LoVo (cell line): ENCODE data around the gene HMGCL.
"Not testable (repeated sequence)": the region's sequence is repeated elsewhere in the genome, so short reads cannot be mapped to it uniquely, and the experiment has no call there.

ENCODE experiments used
- DNase-seq: peaks from one replicate; pipeline ENCODE4 v3.0.0-alpha.2; 2016; ENCODE audit warnings: low spot score

Gene HMGCL

DNA sequence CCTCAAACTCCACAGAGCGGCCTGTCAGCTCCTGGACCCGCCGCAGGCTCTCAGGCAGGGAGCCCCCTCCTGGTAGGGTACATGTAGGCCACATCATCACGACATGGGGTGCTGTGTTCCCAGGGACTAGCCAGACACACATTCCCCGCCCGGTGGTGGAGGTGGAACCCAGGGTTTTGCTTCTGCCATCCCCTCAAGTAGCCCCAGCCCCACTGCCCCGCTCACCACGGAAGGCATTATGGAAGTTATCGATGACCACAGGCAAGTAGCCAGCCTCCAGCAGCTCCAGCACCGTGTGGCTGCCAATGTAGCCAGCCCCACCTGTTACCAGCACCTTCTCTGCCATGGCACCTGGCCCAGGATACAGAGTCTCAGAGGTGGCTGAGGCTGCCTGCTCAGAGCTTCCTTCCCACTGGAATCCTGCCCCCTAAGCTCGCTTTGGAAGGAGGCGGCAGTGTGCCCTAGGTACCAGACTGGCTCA, 26.5 kb downstream of the HMGCL start:
- no peak for DNase-seq

DNA sequence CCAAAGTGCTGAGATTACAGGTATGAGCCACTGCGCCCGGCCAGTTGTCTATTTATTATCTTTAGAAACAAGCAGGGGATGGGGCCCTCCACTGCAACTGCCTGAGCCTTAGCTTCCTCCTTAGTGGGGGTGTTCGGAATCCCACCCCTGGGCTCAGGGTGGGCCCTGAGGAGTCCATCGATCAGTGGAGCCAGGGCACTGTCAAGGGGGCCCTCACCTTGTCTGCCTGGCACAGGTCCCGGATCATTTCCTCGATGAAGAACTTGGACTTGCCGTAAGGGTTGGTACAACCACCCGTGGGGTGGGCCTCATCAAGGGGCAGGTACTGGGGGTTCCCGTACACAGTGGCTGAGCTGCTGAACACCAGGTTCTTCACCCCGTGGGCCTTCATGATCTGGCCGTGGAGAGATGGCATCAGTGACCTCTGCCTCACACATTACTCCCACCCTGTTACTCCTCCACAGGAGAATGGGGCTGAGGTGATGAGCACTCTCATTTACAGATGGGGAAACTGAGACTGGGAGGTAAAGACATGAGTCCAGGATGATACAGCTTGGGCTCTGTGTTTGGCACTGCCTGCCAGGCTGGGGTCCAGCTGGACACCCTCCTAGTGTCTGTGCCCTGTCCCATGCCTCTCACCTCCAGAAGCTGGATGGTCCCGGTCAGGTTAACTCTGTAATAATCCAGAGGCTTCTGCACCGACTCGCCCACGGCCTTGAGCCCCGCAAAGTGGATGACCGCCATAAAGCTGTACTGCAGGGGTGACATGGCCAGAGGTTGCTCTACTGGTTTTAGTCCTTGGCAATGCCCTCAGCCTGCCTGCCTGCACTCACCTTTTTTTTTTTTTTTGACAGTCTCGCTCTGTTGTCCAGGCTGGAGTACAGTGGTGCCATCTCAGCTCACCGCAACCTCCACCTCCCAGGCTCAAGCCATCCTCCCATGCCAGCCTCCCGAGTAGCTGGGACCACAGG, 27.5 kb downstream of the HMGCL start:
- DNase-seq: no peak

DNA sequence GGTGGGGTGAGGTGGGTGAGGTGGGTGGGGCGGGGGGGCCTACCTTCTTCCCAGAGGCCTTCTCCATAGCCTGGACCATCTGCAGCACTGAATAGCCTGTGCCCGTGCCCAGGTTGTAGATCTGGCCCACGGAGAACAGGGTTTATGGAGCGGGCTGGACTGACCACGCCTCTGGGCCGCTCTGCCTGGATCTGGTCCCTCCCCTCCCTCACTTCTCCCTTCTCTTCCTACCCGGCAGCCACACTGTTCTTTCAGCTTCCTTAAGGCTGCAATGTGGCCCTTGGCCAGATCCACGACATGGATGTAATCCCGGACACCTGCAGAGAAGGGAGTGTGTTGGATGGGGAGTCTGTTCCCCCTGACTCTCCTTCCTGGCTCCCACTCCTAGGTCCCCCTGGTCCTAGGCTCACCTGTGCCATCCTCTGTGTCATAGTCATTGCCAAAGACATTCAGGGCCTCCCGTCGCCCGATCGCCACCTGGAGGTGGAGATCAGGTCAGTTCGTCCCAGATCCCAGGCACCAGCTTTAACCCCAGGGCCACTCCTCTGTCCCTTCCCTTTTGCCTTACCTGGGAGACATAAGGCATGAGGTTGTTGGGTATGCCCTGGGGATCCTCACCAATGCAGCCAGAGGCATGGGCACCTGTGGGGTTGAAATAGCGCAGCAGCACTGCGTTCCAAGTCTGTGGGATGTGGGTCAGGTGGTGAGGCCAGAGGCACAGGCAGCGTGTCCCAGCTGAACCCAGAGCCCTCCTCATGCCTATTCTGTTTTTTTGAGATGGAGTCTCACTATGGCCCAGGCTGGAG, 28.6 kb downstream of the HMGCL start:
- no peak for DNase-seq

DNA sequence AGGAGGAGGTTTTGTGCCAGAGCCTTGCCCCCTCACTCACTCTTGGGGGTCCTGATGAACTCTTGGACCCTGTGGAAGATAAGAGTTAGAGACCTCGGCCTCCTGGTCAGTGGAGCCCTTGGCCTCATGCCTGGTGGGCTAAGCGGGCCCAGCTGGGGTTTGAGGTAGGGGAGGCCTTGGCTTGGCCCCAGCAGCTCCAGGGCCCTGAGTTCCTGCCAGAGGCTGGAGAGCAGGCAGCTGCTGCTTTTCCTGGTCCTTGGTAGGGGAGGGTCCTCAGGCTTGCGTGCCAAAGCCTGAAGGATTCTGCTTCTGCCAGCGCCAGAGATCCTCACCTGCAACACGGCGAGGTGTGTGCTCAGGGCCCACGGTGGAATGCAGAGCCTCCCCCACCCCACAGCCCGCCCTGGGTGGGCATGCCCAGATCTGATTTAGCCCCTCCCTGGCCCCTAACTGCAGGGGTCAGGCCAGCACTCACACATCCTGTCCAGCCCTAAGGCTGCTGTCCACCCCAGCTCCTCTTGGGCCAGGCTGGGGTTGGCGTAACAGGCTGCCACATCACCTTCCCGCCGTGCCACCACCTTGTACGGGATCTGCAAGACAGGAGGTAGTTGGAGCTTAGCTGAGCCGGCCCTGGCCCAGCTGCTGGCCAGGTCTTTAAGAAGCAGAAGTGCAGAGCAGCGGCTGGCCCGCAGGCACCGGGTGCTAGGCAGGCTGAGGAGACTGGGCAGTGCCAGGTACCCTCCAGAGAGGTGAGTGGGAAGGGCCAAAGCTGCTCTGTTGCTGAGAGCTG, 29.4 kb downstream of the HMGCL start:
- no peak for DNase-seq

DNA sequence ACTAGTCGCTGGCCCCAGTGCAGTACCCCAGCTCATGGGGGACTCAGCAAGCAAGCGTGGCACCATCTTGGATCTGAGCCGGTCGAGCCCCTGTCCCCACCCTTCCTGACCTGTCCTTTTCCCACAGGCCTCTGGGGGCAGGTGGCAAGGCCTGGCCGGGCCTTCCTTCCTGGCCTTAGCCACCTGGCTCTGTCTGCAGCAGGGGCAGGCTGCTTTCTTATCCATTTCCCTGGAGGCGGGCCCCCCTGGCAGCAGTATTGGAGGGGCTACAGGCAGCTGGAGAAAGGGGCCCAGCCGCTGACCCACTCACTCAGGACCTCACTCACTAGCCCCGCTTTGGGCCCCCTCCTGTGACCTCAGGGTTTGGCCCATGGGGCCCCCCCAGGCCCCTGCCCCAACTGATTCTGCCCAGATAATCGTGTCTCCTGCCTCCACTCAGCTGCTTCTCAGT, 30.5 kb downstream of the HMGCL start:
- DNase-seq: not testable (repeated sequence)

DNA sequence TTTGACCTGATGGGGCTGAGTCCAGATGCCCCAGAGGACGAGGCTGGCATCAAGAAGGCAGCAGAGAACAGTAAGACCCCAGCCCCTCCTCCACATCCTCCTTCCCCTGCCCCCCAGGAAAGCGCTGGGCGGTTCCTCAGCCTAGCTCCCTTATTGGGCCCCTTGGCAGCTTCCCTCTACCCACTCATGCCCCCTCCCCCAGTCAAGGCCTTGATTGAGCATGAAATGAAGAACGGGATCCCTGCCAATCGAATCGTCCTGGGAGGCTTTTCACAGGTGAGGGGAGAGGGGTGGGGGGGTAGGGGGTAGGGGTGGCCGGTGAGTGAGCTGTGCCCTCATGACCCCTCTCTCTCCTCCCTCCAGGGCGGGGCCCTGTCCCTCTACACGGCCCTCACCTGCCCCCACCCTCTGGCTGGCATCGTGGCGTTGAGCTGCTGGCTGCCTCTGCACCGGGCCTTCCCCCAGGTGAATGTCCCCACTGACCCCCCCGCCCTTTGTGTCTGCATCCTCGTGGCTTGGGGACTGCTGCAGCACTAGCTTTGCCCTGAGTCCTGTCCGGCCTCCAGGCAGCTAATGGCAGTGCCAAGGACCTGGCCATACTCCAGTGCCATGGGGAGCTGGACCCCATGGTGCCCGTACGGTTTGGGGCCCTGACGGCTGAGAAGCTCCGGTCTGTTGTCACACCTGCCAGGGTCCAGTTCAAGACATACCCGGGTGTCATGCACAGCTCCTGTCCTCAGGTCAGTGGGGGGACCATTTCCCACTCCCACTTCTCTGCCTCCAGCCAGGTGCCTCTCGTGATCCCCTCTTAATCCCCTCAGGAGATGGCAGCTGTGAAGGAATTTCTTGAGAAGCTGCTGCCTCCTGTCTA, 31.1 kb downstream of the HMGCL start:
- DNase-seq: no peak

DNA sequence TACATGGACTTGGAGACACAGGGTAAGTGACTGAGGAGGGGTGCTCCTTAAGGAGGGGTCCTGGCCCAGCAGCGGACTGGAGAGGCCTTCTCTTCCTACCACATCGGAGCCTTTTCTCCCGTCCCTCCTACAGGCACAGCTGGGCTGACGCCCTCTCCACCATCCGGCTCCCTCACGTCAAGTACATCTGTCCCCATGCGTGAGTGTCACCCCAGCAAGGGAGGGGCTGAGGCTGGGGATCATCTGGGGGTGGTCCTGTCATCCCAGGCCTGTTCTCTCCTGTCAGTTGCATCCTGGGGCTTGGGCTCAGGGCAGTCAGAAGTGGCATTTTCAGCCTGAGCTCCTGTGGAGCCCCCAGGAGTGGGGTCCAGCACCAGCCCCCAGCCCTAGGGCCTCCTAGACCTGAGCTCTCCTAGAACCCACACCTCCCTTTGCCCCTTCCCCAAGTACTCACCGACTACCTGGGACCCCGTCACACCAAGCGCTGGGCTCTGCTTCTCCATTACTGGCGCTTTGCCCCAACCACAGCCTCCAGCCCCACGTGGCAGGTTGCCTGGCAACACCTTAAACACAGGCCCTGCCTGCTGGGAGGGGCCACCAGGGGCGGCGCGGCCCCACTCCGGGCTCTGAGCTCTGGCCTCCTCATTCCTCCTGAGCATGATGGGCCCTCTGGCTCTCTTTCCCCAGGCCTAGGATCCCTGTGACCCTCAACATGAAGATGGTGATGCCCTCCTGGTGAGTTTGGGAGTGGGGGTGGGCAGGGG, 32.0 kb downstream of the HMGCL start:
- no peak for DNase-seq

DNA sequence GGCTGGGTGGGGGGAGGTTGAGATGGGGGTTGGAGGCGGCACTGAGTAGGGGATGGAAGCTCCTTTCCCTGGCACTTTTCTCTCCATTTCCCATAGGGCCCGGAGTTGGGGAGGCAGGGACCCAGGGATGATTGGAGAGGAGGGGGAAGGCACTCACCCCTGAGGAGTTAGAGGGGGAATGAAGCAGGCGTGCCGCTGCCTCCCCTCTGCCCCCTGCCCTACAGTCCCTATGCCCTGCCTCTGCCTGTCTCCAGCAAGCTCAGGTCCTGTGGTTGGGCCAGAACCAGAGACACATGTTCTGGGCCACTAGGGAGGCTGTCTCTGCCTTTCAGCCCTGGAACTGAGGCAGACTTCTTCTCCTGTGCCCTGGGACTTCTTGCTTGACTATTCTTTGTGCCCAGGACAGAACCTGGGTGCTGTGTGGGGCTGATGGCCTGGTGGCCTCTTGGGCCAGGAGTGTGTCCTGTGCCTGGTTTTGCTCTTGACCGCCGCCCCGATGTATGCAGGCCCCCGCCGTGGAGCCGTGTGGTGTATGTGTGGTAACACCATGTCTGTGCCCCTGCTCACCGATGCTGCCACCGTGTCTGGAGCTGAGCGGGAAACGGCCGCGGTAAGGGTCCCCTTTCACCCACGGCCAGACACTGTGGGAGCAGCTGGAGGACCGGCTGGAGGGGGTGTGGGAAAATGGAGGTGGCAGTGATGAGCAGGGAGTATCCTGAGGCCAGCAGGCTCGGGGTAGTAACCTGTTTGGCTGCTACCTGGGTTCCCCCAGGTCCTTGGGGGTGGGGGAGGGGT, 32.9 kb downstream of the HMGCL start:
- DNase-seq: no peak

DNA sequence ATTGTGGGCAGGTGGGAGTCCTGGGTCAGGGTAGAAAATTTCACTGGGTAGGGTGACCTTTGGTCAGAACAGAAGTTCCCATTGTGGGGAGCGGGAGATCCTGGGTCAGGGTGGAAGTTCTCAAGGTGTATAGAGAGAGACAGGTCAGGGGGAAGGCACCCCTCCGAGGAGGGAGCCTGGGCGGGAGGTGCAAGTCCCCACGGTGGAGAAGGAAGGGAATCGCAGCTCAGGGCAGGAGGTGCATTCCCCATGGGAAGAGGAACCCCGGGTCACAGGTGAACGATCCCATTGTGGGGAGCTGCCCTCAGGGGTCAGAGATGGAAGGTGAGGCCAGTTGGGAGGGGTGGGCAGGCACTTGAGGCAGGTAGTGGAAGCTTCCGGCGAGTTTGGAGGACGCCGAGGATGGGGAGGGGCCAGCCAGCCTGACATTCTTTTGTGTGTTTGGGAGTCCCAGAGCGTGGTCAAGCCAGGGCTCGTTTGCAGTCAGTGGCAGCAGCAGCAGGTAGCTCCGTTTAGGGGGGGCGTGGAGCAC, 33.6 kb downstream of the HMGCL start:
- DNase-seq: peak; percentile 53

DNA sequence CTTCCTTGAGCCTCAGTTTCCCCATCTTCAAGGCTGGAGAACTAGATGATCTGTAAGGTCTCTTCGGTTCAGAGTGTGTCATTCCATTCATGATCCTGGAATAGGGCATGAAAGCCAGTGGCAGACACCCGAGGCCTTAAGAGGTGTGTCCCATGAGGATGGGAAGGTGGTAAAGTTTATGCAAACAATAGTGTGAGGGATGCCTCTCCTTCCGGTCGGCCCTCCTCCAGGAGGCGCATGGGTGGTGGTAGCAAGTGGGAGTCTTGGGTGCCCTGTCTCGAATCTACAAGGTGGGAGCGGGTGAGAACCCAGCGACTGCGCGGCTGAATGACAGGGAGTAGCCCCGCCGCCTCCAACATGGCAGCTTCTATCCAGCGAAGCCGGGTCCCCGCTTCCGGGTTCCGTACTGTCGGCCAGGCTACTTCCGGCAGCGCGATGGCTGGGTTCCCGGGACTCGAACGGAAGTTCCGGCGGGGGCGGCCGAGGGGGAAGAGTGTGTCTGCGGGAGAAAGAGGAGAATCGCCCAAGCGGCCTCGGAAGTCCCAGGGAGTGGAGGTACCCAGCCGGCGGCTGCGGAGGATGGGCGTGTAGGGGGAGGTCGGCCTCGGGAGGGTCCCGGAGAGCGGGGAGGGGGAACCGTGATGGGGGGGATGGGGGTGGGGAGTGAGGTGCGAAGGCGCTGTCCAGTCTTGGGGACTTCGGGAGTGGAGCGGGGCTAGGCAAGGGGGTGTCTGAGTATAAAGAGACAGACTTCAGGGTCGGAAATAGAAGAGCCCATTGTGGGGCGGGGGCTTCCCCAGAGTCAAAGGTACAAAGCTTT, 34.3 kb downstream of the HMGCL start, which contains the start of gene LYPLA2:
LYPLA2 (plus strand) TSS at position 450 of the 820 bp plus-strand sequence. CDS start 1,538 bp downstream, outside the sequence.
- DNase-seq: peak; percentile 91

DNA sequence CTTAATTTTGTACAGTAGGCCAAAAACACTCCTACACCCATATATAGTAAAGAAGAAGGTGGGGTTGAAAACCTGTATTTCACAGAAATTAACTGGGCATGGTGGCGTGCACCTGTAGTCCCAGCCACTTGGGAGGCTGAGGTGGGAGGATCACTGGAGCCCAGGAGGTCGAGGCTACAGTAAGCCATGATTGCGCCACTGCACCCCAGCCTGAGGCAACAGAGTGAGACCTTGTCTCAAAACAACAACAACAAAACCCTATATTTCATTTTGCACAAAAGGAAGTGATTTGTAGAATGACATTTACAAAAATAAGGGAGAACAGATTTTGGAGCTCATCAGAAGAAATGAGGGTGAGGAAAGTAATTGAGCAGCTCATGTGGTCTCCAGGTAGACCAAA, 36.5 kb downstream of the HMGCL start:
- no peak for DNase-seq

DNA sequence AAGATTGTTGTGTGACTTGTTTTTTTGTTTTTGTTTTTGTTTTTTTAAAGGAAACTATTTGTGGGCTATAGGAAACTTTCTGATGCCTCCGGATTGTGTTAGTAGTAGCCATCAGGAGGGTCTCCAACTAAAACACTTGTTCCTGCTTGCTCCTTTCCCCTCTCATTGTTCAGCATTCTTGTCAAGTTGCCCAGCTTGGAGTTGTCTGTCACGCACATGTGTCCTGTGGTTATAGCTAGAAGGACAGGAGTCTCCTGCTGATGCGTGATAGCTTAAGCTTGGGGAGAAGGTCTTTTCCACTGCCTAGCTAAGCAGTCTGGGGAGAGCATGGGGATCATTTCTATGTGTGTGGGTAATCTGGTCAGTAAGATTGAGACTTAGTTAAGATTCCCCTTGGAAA, 37.5 kb downstream of the HMGCL start:
- DNase-seq: no peak

DNA sequence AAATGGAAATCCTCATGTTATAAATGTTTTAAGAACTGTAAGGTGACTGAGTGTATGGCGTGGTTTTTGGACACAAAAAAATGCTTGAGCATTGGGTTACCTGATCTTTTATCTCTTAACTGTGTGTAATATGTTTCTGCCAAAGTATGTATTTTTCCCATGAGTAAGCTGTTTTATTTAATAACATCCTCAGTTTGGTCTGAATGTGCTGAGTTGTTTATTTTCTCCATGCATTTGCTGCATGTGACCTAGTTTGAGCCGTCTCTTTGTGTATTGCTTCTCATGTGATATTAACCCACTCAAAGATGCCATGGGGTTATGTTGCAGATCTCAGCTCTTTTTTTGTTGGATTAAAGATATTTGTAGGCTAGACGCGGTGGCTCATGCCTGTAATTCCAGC, 40.4 kb downstream of the HMGCL start:
- no peak for DNase-seq

DNA sequence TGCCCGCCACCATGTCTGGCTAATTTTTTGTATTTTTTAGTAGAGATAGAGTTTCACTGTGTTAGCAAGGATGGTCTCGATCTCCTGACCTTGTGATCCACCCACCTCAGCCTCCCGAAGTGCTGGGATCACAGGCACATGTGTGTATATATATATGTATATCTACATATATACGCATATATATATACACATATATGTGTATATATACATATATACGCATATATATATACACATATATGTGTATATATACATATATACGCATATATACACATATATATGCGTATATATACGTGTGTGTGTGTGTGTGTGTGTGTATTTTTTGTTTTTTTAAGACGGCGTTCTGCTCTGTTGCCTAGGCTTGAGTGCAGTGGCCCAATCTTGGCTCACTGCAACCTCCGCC, 42.1 kb downstream of the HMGCL start:
- not testable (repeated sequence) for DNase-seq

DNA sequence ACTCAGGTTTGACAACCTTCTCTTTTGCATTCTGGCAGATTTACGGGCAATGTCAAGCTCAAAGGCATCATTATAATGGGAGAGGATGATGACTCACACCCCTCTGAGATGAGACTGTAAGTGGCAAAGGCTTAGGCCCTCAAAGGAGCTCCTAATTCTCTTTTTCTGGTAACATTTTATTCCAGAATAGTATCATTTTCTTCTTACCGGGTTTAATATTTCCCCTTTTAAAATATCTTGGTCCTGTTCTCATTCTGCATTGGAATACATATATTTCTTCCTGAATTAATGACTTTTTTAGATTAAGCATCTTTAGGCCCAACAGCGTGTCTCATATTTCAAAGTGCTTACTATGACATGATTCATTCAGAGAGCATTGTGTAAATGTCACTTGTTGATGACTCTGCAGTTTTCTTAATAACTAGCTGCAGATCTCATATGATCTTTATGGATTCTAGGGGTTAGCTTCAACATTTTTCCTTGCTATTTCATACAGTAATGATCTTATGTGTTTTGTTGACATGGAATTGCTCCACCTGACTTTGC, 45.3 kb downstream of the HMGCL start:
- no peak for DNase-seq

DNA sequence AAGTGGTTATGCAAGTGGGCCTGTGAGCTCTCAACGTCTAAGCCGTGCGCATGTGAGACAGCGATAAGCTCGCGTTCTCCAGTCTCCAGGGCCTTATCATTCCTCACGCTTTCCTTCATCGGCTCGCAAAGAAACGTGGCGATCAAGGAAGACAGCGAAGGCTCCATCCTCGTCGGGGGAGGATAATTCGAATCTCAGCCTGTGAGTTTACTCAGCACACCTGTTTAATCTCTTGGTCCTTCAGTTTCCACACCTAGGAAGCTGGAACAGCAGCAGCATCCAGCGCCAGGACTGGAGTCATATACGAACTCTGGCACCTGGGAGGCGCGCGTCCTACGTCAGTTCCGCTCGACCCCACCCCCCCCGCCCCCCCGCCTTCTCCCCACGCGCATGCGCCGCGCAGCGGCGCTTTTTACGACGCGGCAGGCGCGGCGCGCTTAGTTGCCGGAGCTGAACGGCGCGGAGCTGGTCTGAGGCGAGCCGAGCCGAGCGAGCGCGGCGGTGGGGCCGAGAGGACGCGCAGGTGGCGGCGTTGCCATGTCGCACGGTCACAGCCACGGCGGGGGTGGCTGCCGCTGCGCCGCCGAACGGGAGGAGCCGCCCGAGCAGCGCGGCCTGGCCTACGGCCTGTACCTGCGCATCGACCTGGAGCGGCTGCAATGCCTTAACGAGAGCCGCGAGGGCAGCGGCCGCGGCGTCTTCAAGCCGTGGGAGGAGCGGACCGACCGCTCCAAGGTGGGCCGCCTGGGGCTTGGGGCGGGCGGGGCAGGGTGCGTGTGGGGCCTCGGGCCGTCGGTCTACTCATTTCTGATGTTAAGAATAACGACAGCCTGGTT, 47.0 kb downstream of the HMGCL start, which contains the start of gene PITHD1:
PITHD1 (plus strand) TSS at position 440 of the 836 bp plus-strand sequence; CDS start at position 538, 98 bp downstream.
- DNase-seq: peak; percentile 88

DNA sequence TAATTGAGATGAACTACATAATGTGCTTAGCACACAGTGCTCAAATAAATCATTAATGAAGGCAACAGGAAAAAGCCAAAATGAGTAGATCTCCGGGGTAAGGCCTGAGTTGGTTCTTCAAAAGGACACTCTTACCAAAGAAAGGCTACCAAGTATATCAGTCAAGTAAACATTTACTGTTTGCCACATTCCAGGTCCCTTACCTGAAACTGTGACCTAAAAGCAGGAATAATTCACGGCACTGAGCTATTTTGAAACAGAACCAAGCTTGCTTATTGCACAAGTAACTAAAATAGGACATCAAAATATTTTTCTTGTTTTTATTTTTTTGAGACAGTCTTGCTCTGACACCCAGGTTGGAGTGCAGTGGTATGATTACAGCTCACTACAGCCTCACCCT, 49.0 kb downstream of the HMGCL start:
- DNase-seq: no peak
